Mesenchymal stem cell (in vitro differentiated cells and primary cell): Measurements from ENCODE around the gene SLC8A1.

Source experiments
- DNase-seq: peaks from one replicate; pipeline ENCODE4 v3.0.0-alpha.2; 2013
- H2AFZ ChIP-seq: one replicate; pipeline ENCODE4 v1.6.1; 2013; ENCODE audit warnings: low read depth, mild to moderate bottlenecking, control low read depth, inconsistent platforms, low read length, moderate library complexity
- H2AK5ac ChIP-seq: 2 replicates; pipeline ENCODE4 v1.6.1; 2013; ENCODE audit warnings: low read length, moderate library complexity, mild to moderate bottlenecking, inconsistent platforms; ENCODE audit not compliant: severe bottlenecking
- H2BK120ac ChIP-seq: one replicate; pipeline ENCODE4 v1.6.1; 2013; ENCODE audit warnings: low read depth, mild to moderate bottlenecking, inconsistent platforms, low read length, moderate library complexity
- H2BK12ac ChIP-seq, 2 experiments: one replicate each; pipeline ENCODE4 v1.6.1; 2013; ENCODE audit warnings: inconsistent platforms in 2 of 2, low read length in 2 of 2, mild to moderate bottlenecking in 2 of 2, moderate library complexity in 2 of 2, control low read depth in 1 of 2
- H2BK15ac ChIP-seq: one replicate; pipeline ENCODE4 v1.6.1; 2013; ENCODE audit warnings: mild to moderate bottlenecking, low read depth, inconsistent platforms; ENCODE audit not compliant: poor library complexity, severe bottlenecking
- H2BK5ac ChIP-seq: 2 replicates; pipeline ENCODE4 v1.6.1; 2013; ENCODE audit warnings: low read depth, mild to moderate bottlenecking, low read length, control low read depth, inconsistent platforms; ENCODE audit not compliant: poor library complexity, severe bottlenecking
- H3K14ac ChIP-seq, 2 experiments: one replicate each; pipeline ENCODE4 v1.6.1; 2013; ENCODE audit warnings: inconsistent platforms in 2 of 2, low read length in 2 of 2, control low read depth in 1 of 2, mild to moderate bottlenecking in 1 of 2, moderate library complexity in 1 of 2
- H3K18ac ChIP-seq, 2 experiments: one replicate each; pipeline ENCODE4 v1.6.1; 2013; ENCODE audit warnings: inconsistent platforms in 2 of 2, low read length in 2 of 2, control low read depth in 1 of 2, low read depth in 1 of 2, mild to moderate bottlenecking in 1 of 2
- H3K23ac ChIP-seq, 2 experiments: one replicate each; pipeline ENCODE4 v1.6.1; 2013; ENCODE audit warnings: inconsistent platforms in 2 of 2, low read length in 2 of 2, mild to moderate bottlenecking in 2 of 2, moderate library complexity in 2 of 2, control low read depth in 1 of 2
- H3K27ac ChIP-seq: 2 replicates; pipeline ENCODE4 v1.5.1; 2013; ENCODE audit warnings: mild to moderate bottlenecking, moderate library complexity, low read length, control low read depth, inconsistent platforms; ENCODE audit not compliant: poor library complexity, severe bottlenecking
- H3K27me3 ChIP-seq, 2 experiments: 2 replicates each; pipeline versions ENCODE4 v1.6.1 to v1.7.0; 2013; ENCODE audit warnings: low read length in 2 of 2, mild to moderate bottlenecking in 2 of 2, moderate library complexity in 2 of 2, control low read depth in 1 of 2, inconsistent platforms in 1 of 2; ENCODE audit not compliant: control insufficient read depth in 1 of 2, insufficient read depth in 1 of 2
- H3K36me3 ChIP-seq, 2 experiments: 2 replicates each; pipeline versions ENCODE4 v1.6.1 to v1.7.0; 2013; ENCODE audit warnings: low read length in 2 of 2, control low read depth in 1 of 2, inconsistent platforms in 1 of 2, low read depth in 1 of 2, mild to moderate bottlenecking in 1 of 2; ENCODE audit not compliant: insufficient read depth in 2 of 2, control insufficient read depth in 1 of 2
- H3K4ac ChIP-seq, 2 experiments: one replicate each; pipeline ENCODE4 v1.6.1; 2013; ENCODE audit warnings: inconsistent platforms in 2 of 2, low read length in 2 of 2, mild to moderate bottlenecking in 2 of 2, moderate library complexity in 2 of 2, control low read depth in 1 of 2, low read depth in 1 of 2
- H3K4me1 ChIP-seq: 2 replicates; pipeline ENCODE4 v1.6.1; 2013; ENCODE audit warnings: low read depth, low read length, control low read depth; ENCODE audit not compliant: control insufficient read depth, insufficient read depth
- H3K4me2 ChIP-seq: 2 replicates; pipeline ENCODE4 v1.6.1; 2013; ENCODE audit warnings: low read length, mild to moderate bottlenecking, inconsistent platforms; ENCODE audit not compliant: poor library complexity, severe bottlenecking
- H3K4me3 ChIP-seq, 2 experiments: 2 replicates each; pipeline versions ENCODE4 v1.5.1 to v1.7.0; 2013; ENCODE audit warnings: low read length in 2 of 2, mild to moderate bottlenecking in 2 of 2, control low read depth in 1 of 2, low read depth in 1 of 2; ENCODE audit not compliant: insufficient read depth in 1 of 2
- H3K79me1 ChIP-seq: replicated peaks from 2 replicates; pipeline ENCODE4 v1.6.1; 2013; ENCODE audit warnings: mild to moderate bottlenecking, control low read depth, low read length, inconsistent platforms; ENCODE audit not compliant: poor library complexity, severe bottlenecking
- H3K9ac ChIP-seq: 2 replicates; pipeline ENCODE4 v1.7.0; 2013; ENCODE audit warnings: mild to moderate bottlenecking, low read length, moderate library complexity
- H3K9me3 ChIP-seq: 2 replicates; pipeline ENCODE4 v1.7.0; 2013; ENCODE audit warnings: mild to moderate bottlenecking, low read length; ENCODE audit not compliant: control insufficient read depth
- H4K8ac ChIP-seq: one replicate; pipeline ENCODE4 v1.6.1; 2013; ENCODE audit warnings: inconsistent platforms, mild to moderate bottlenecking, low read length, moderate library complexity
- H4K91ac ChIP-seq: one replicate; pipeline ENCODE4 v1.6.1; 2013; ENCODE audit warnings: mild to moderate bottlenecking, low read length, inconsistent platforms
- WGBS: methylation state at CpG from one replicate; pipeline ENCODE4 v1.1.7; 2013; ENCODE audit warnings: mixed read lengths; 5-methylcytosine and 5-hydroxymethylcytosine counted together

The SLC8A1 gene

GRCh38 chr2:40470822-40471813 is 19.2 kb upstream of the SLC8A1 start:
- H4K8ac ChIP-seq: no peak overlapping the region
- no peak overlapping the region for H3K18ac ChIP-seq
- H3K27ac ChIP-seq: no peak overlapping the region
- no peak overlapping the region for H3K4ac ChIP-seq
- no peaks in the 10 kb centered on the region for H3K27me3 ChIP-seq
- H2BK5ac ChIP-seq: no peak overlapping the region
- no peak overlapping the region for H3K4me2 ChIP-seq
- H3K9me3 ChIP-seq: no peaks in the 10 kb centered on the region
- H3K23ac ChIP-seq: no peak overlapping the region
- no peak overlapping the region for H3K9ac ChIP-seq
- H3K4me3 ChIP-seq: no peak overlapping the region
- no peak overlapping the region for H2BK120ac ChIP-seq
- H3K14ac ChIP-seq: no peak overlapping the region
- H2BK15ac ChIP-seq: no peak overlapping the region
- H2AFZ ChIP-seq: no peak overlapping the region
- no peak overlapping the region for H2AK5ac ChIP-seq
- DNase-seq: no peak
- H3K36me3 ChIP-seq: no peaks in the 10 kb centered on the region
- H4K91ac ChIP-seq: no peak overlapping the region
- H2BK12ac ChIP-seq: no peak overlapping the region
- WGBS: 89% methylated on average over 4 of the region's 5 CpGs
- H3K4me1 ChIP-seq: no peaks in the 10 kb centered on the region
- no peaks in the 10 kb centered on the region for H3K79me1 ChIP-seq

- Histone ChIP-seq H3K4me2 (no peak overlapping the region), H2AFZ (no peak overlapping the region), H3K23ac (no peak overlapping the region), H2BK12ac (no peak overlapping the region), H3K36me3 (no peaks in the 10 kb centered on the region), H3K4ac (no peak overlapping the region), H3K9me3 (no peaks in the 10 kb centered on the region), H2AK5ac (no peak overlapping the region), H2BK15ac (no peak overlapping the region), H3K14ac (no peak overlapping the region), H3K27ac (no peak overlapping the region), H3K9ac (no peak overlapping the region), H3K18ac (no peak overlapping the region), H2BK5ac (no peak overlapping the region), H3K4me1 (no peaks in the 10 kb centered on the region), H2BK120ac (no peak overlapping the region), H3K4me3 (no peak overlapping the region), H3K27me3 (no peaks in the 10 kb centered on the region), H4K8ac (no peak overlapping the region), H3K79me1 (no peaks in the 10 kb centered on the region), H4K91ac (no peak overlapping the region)
- 91% methylated on average over 1 of the region's 2 CpGs for WGBS
- DNase-seq: no peak
Observed at GRCh38 chr2:40466935-40467572, 15.2 kb upstream of the SLC8A1 start.

- no peak overlapping the region for H4K8ac ChIP-seq
- no peak overlapping the region for H3K18ac ChIP-seq
- no peak overlapping the region for H2AFZ ChIP-seq
- H3K4me2 ChIP-seq: no peak overlapping the region
- no peak overlapping the region for H2AK5ac ChIP-seq
- 95% methylated on average over 2 of the region's 3 CpGs for WGBS
- H3K27me3 ChIP-seq: no peaks in the 10 kb centered on the region
- no peak overlapping the region for H3K14ac ChIP-seq
- H2BK5ac ChIP-seq: no peak overlapping the region
- no peaks in the 10 kb centered on the region for H3K4me1 ChIP-seq
- H2BK15ac ChIP-seq: no peak overlapping the region
- H3K4ac ChIP-seq: no peak overlapping the region
- H3K9me3 ChIP-seq: no peaks in the 10 kb centered on the region
- no peak overlapping the region for H3K9ac ChIP-seq
- no peak overlapping the region for H3K27ac ChIP-seq
- H2BK12ac ChIP-seq: no peak overlapping the region
- no peak overlapping the region for H3K4me3 ChIP-seq
- H3K79me1 ChIP-seq: no peaks in the 10 kb centered on the region
- no peak for DNase-seq
- H3K36me3 ChIP-seq: no peaks in the 10 kb centered on the region
- H3K23ac ChIP-seq: no peak overlapping the region
- no peak overlapping the region for H4K91ac ChIP-seq
- no peak overlapping the region for H2BK120ac ChIP-seq
Observed at GRCh38 chr2:40466332-40466906, 14.5 kb upstream of the SLC8A1 start.

- 94% methylated on average over 8 of the region's 8 CpGs for WGBS
- no peak overlapping the region for H3K14ac ChIP-seq
- H2AK5ac ChIP-seq: no peak overlapping the region
- no peak overlapping the region for H3K4me3 ChIP-seq
- H3K18ac ChIP-seq: no peak overlapping the region
- no peak for DNase-seq
- no peak overlapping the region for H3K9ac ChIP-seq
- H3K4me1 ChIP-seq: no peaks in the 10 kb centered on the region
- H3K27ac ChIP-seq: no peak overlapping the region
- H2BK15ac ChIP-seq: no peak overlapping the region
- no peaks in the 10 kb centered on the region for H3K9me3 ChIP-seq
- no peak overlapping the region for H2AFZ ChIP-seq
- H3K4me2 ChIP-seq: no peak overlapping the region
- H2BK5ac ChIP-seq: no peak overlapping the region
- no peaks in the 10 kb centered on the region for H3K36me3 ChIP-seq
- H4K91ac ChIP-seq: no peak overlapping the region
- no peaks in the 10 kb centered on the region for H3K27me3 ChIP-seq
- H4K8ac ChIP-seq: no peak overlapping the region
- H2BK120ac ChIP-seq: no peak overlapping the region
- H3K23ac ChIP-seq: no peak overlapping the region
- H2BK12ac ChIP-seq: no peak overlapping the region
- H3K79me1 ChIP-seq: no peaks in the 10 kb centered on the region
- no peak overlapping the region for H3K4ac ChIP-seq
Observed at GRCh38 chr2:40463112-40463511, 11.2 kb upstream of the SLC8A1 start.
